K562 (cell line): ENCODE results near the gene RIPPLY3. TPM values are rescaled to one million over a fixed set of nuclear protein-coding genes. Genes with fewer than 3 reads are reported as not detected.

ENCODE experiments used
- ARID2 ChIP-seq: fragments of 450-650 bp; IDR thresholded peaks from 2 replicates; pipeline ENCODE4 v1.6.1; 2017; ENCODE audit warnings: antibody characterized with exemption, mild to moderate bottlenecking
- CEBPB ChIP-seq: fragments of 450-650 bp; IDR thresholded peaks from 2 replicates; pipeline ENCODE4 v1.6.1; 2016; ENCODE audit warnings: missing genetic modification characterization, missing compliant biosample characterization
- CREB1 ChIP-seq, 2 experiments: sonication (generic) in 1 of 2; formaldehyde crosslinking in 1 of 2; IDR thresholded peaks; 2 replicates each; pipeline versions ENCODE4 v1.6.1 to v1.8.0; 2012 to 2022; ENCODE audit warnings: inconsistent platforms in 1 of 2, mild to moderate bottlenecking in 1 of 2, missing genetic modification reagents in 1 of 2, moderate library complexity in 1 of 2
- CTBP1 ChIP-seq: fragments of 450-650 bp; IDR thresholded peaks from 2 replicates; pipeline ENCODE4 v1.6.1; 2016; ENCODE audit warnings: borderline replicate concordance
- EWSR1 ChIP-seq: fragments of 450-650 bp; IDR thresholded peaks from 2 replicates; pipeline ENCODE4 v1.6.1; 2018; ENCODE audit warnings: borderline replicate concordance, mild to moderate bottlenecking, low read depth, moderate library complexity; ENCODE audit not compliant: partially characterized antibody
- FOXJ2 ChIP-seq: fragments of 200-800 bp; sonication (Bioruptor generic); IDR thresholded peaks from 2 replicates; pipeline ENCODE4 v1.6.1; 2016; ENCODE audit warnings: missing genetic modification characterization, missing compliant biosample characterization
- HCFC1 ChIP-seq: IDR thresholded peaks from 2 replicates; pipeline ENCODE4 v1.6.1; 2012; ENCODE audit warnings: low read depth, low read length, improper control_type of control experiment
- NUFIP1 ChIP-seq: fragments of 450-650 bp; IDR thresholded peaks from 2 replicates; pipeline ENCODE4 v1.6.1; 2018; ENCODE audit not compliant: partially characterized antibody
- PHF21A ChIP-seq: fragments of 450-650 bp; IDR thresholded peaks from 2 replicates; pipeline ENCODE4 v1.6.1; 2017; ENCODE audit warnings: low read depth, borderline replicate concordance
- SMAD1 ChIP-seq: fragments of 150-350 bp; IDR thresholded peaks from 2 replicates; pipeline ENCODE4 v1.6.1; 2014; ENCODE audit warnings: low read length, low read depth; ENCODE audit not compliant: partially characterized antibody
- TAF15 ChIP-seq: fragments of 200-400 bp; formaldehyde crosslinking; IDR thresholded peaks from 2 replicates; pipeline ENCODE4 v1.6.1; 2017; ENCODE audit warnings: mild to moderate bottlenecking, low read depth, low read length, moderate library complexity
- ZKSCAN3 ChIP-seq: fragments of 250-450 bp; sonication (Bioruptor Pico); IDR thresholded peaks from 2 replicates; pipeline ENCODE4 v1.4.0; 2020
- ZNF12 ChIP-seq: sonication (generic); formaldehyde crosslinking; IDR thresholded peaks from 2 replicates; pipeline ENCODE4 v1.4.0; 2020; ENCODE audit warnings: mild to moderate bottlenecking, missing genetic modification reagents
- ZNF282 ChIP-seq: sonication (generic); formaldehyde crosslinking; IDR thresholded peaks from 2 replicates; pipeline ENCODE4 v1.8.1; 2023; ENCODE audit warnings: missing genetic modification reagents
- ZNF431 ChIP-seq: sonication (generic); formaldehyde crosslinking; IDR thresholded peaks from 2 replicates; pipeline ENCODE4 v1.8.0; 2022; ENCODE audit warnings: mild to moderate bottlenecking, missing genetic modification reagents
- ZNF830 ChIP-seq: fragments of 250-450 bp; sonication (Bioruptor Pico); IDR thresholded peaks from 2 replicates; pipeline ENCODE4 v1.5.0; 2021; ENCODE audit warnings: mild to moderate bottlenecking
- polyA plus RNA-seq, 8 experiments: library from polyadenylated mRNA; depleted of rRNA in 4 of 8; stranded (reverse) in 5 of 8; unstranded in 3 of 8; fragments of >200 nt; fragmentation: Nextera tagmentation in 2 of 8; fragmentation: Illumina TruSeq in 1 of 8; extraction: Ambion mirVana in 2 of 8; extraction: Trizol in 1 of 8; gene quantifications; 2 replicates each; pipeline versions ENCODE4 v1.2.1 to v1.2.3, GENCODE V29; 2011 to 2014; ENCODE audit warnings: inconsistent platforms in 1 of 8, missing spikeins in 1 of 8
- total RNA-seq, 7 experiments: library from RNA; depleted of rRNA in 6 of 7; stranded (reverse); fragments of >200 nt in 6 of 7; fragmentation: Illumina TruSeq in 2 of 7; extraction: Trizol in 2 of 7; gene quantifications; 2 replicates each; pipeline versions ENCODE4 v1.2.1 to v1.2.3, GENCODE V29; 2011 to 2021; ENCODE audit warnings: low replicate concordance in 1 of 7
- TF ChIP-seq, protein P1 (sequence below): fragments of 250-450 bp; sonication (Bioruptor Pico); IDR thresholded peaks from 2 replicates; pipeline ENCODE4 v1.4.0; 2020; ENCODE audit warnings: mild to moderate bottlenecking, moderate library complexity, borderline replicate concordance
- TF ChIP-seq, protein P2 (sequence below): fragments of 150-350 bp; conservative IDR thresholded peaks from 2 replicates; pipeline ENCODE4 v1.6.1; 2014; ENCODE audit warnings: low read length
- TF ChIP-seq, protein P3 (sequence below), 2 experiments: fragments of 250-450 bp in 1 of 2; fragments of 450-650 bp in 1 of 2; sonication (Bioruptor Pico) in 1 of 2; IDR thresholded peaks; 2 replicates each; pipeline versions ENCODE4 v1.6.1 to v1.8.0; 2016 to 2021; ENCODE audit warnings: mild to moderate bottlenecking in 2 of 2, moderate library complexity in 2 of 2, missing compliant biosample characterization in 1 of 2, missing genetic modification characterization in 1 of 2
- TF ChIP-seq, protein P4 (sequence below): conservative IDR thresholded peaks from 2 replicates; pipeline ENCODE4 v1.6.1; 2011; ENCODE audit warnings: low read depth, mild to moderate bottlenecking, low read length; ENCODE audit not compliant: control insufficient read depth
- TF ChIP-seq, protein P5 (sequence below): sonication (generic); formaldehyde crosslinking; IDR thresholded peaks from 2 replicates; pipeline ENCODE4 v1.8.0; 2023; ENCODE audit warnings: mild to moderate bottlenecking, missing genetic modification reagents

RIPPLY3 gene
- total and polyA plus RNA-seq, 9 of the 15 experiments (the other 6 are each of a cell fraction or from before 2014, with no cell fraction given): not detected

DNA sequence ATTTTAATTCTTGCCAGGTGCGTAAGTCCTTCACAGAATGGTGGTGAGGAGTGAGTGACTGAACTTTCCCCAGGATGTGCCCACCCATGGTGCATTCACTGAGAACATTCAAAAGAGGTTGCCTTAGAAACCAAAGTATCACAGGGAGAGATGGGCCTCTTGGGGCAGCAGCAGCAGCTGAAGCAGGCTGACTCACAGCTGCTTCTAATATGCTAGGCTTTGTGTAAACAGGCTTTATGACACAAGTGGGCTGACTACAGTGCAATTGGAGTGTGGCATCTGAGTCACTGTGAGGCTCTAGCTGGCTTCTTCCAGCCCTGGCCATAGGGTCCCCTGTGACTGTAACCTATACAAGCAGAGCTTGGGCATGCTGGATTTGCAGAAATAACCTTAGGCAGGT lies 53.8 kb downstream of the RIPPLY3 start (continued):
- no peak for TF ChIP-seq ZNF830 (CRISPR knock-in tag)
- TF ChIP-seq, protein P1, sequence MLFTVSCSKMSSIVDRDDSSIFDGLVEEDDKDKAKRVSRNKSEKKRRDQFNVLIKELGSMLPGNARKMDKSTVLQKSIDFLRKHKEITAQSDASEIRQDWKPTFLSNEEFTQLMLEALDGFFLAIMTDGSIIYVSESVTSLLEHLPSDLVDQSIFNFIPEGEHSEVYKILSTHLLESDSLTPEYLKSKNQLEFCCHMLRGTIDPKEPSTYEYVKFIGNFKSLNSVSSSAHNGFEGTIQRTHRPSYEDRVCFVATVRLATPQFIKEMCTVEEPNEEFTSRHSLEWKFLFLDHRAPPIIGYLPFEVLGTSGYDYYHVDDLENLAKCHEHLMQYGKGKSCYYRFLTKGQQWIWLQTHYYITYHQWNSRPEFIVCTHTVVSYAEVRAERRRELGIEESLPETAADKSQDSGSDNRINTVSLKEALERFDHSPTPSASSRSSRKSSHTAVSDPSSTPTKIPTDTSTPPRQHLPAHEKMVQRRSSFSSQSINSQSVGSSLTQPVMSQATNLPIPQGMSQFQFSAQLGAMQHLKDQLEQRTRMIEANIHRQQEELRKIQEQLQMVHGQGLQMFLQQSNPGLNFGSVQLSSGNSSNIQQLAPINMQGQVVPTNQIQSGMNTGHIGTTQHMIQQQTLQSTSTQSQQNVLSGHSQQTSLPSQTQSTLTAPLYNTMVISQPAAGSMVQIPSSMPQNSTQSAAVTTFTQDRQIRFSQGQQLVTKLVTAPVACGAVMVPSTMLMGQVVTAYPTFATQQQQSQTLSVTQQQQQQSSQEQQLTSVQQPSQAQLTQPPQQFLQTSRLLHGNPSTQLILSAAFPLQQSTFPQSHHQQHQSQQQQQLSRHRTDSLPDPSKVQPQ (CRISPR knock-in tag): no peak
- TF ChIP-seq ZKSCAN3 (CRISPR knock-in tag): no peak
- no peak for TF ChIP-seq ZNF282 (CRISPR knock-in tag)
- 0 out of 2 replicates have a peak, but pooled peaks have one; percentile 36 for TF ChIP-seq ZNF12 (CRISPR knock-in tag)
- TF ChIP-seq, protein P2, sequence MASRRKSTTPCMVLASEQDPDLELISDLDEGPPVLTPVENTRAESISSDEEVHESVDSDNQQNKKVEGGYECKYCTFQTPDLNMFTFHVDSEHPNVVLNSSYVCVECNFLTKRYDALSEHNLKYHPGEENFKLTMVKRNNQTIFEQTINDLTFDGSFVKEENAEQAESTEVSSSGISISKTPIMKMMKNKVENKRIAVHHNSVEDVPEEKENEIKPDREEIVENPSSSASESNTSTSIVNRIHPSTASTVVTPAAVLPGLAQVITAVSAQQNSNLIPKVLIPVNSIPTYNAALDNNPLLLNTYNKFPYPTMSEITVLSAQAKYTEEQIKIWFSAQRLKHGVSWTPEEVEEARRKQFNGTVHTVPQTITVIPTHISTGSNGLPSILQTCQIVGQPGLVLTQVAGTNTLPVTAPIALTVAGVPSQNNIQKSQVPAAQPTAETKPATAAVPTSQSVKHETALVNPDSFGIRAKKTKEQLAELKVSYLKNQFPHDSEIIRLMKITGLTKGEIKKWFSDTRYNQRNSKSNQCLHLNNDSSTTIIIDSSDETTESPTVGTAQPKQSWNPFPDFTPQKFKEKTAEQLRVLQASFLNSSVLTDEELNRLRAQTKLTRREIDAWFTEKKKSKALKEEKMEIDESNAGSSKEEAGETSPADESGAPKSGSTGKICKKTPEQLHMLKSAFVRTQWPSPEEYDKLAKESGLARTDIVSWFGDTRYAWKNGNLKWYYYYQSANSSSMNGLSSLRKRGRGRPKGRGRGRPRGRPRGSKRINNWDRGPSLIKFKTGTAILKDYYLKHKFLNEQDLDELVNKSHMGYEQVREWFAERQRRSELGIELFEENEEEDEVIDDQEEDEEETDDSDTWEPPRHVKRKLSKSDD: no peak
- no peak for TF ChIP-seq CTBP1
- no peak for TF ChIP-seq FOXJ2 (tag)
- TF ChIP-seq HCFC1: no peak
- TF ChIP-seq SMAD1: no peak
- TF ChIP-seq ZNF431 (CRISPR knock-in tag): no peak
- TF ChIP-seq ARID2: no peak
- no peak for TF ChIP-seq PHF21A
- TF ChIP-seq CEBPB (tag): no peak
- no peak for TF ChIP-seq TAF15
- no peak for TF ChIP-seq CREB1 (IDR thresholded peaks at IDR 0.05)
- TF ChIP-seq CREB1 (CRISPR knock-in tag; IDR thresholded peaks at IDR 0.05): no peak
- TF ChIP-seq, protein P3, sequence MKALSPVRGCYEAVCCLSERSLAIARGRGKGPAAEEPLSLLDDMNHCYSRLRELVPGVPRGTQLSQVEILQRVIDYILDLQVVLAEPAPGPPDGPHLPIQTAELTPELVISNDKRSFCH (CRISPR knock-in tag; IDR thresholded peaks at IDR 0.05): no peak
- TF ChIP-seq, protein P3 (tag; IDR thresholded peaks at IDR 0.05): no peak
- TF ChIP-seq, protein P4, sequence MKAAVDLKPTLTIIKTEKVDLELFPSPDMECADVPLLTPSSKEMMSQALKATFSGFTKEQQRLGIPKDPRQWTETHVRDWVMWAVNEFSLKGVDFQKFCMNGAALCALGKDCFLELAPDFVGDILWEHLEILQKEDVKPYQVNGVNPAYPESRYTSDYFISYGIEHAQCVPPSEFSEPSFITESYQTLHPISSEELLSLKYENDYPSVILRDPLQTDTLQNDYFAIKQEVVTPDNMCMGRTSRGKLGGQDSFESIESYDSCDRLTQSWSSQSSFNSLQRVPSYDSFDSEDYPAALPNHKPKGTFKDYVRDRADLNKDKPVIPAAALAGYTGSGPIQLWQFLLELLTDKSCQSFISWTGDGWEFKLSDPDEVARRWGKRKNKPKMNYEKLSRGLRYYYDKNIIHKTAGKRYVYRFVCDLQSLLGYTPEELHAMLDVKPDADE: no peak
- no peak for TF ChIP-seq NUFIP1
- TF ChIP-seq EWSR1: no peak
- TF ChIP-seq, protein P5, sequence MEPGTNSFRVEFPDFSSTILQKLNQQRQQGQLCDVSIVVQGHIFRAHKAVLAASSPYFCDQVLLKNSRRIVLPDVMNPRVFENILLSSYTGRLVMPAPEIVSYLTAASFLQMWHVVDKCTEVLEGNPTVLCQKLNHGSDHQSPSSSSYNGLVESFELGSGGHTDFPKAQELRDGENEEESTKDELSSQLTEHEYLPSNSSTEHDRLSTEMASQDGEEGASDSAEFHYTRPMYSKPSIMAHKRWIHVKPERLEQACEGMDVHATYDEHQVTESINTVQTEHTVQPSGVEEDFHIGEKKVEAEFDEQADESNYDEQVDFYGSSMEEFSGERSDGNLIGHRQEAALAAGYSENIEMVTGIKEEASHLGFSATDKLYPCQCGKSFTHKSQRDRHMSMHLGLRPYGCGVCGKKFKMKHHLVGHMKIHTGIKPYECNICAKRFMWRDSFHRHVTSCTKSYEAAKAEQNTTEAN (CRISPR knock-in tag): no peak
